Right lobe of liver (tissue), 6 donors: ENCODE data around the gene ARPP21. TPM values are rescaled to one million over a fixed set of nuclear protein-coding genes. Genes with fewer than 3 reads are reported as not detected.

Source experiments
- ATAC-seq, 4 donors: fragments of 200-7000 bp; cut with Tn5 transposase; one replicate each; pipeline ENCODE4 v1.9.1; 2020; ENCODE audit warnings: mild to moderate bottlenecking in 4 of 4, moderate library complexity in 4 of 4
- DNase-seq, 3 donors: peaks; one replicate each; pipeline ENCODE4 v3.0.0-alpha.2; 2020
- H3K27ac ChIP-seq, 3 donors: fragments of 200-600 bp; one replicate each; pipeline ENCODE4 v1.8.0; 2022
- H3K27me3 ChIP-seq, 2 donors: fragments of 200-600 bp; one replicate each; pipeline ENCODE4 v1.8.0; 2022
- H3K36me3 ChIP-seq, 4 donors: fragments of 200-600 bp; sonication (generic) in 1 of 4; one replicate each; pipeline versions ENCODE4 v1.5.1 to v1.8.0; 2017 to 2022; ENCODE audit warnings: control low read depth in 1 of 4
- H3K4me1 ChIP-seq, 4 donors: fragments of 200-600 bp; sonication (generic) in 1 of 4; one replicate each; pipeline versions ENCODE4 v1.5.1 to v1.8.0; 2017 to 2022; ENCODE audit warnings: control low read depth in 1 of 4
- H3K4me3 ChIP-seq, 3 donors: fragments of 200-600 bp; one replicate each; pipeline ENCODE4 v1.8.0; 2022
- H3K9me3 ChIP-seq, 4 donors: fragments of 200-600 bp; sonication (generic) in 1 of 4; one replicate each; pipeline versions ENCODE4 v1.5.1 to v1.8.0; 2017 to 2022; ENCODE audit warnings: control low read depth in 1 of 4
- CTCF ChIP-seq, 4 donors: fragments of 200-600 bp in 3 of 4; fragments of 450-650 bp in 1 of 4; IDR thresholded peaks; one replicate each; pipeline versions ENCODE4 v1.5.1 to v1.8.0; 2016 to 2022; ENCODE audit warnings: antibody characterized with exemption in 4 of 4, mild to moderate bottlenecking in 2 of 4
- POLR2A ChIP-seq: fragments of 450-650 bp; IDR thresholded peaks from one replicate; pipeline ENCODE4 v1.6.1; 2017; ENCODE audit warnings: antibody characterized with exemption, mild to moderate bottlenecking
- WGBS: methylation state at CpG from one replicate; pipeline ENCODE4 v1.1.6; 2018; ENCODE audit warnings: low coverage, low lambda C conversion rate; ENCODE audit not compliant: insufficient coverage; ENCODE audit errors: missing lambda C conversion rate; 5-methylcytosine and 5-hydroxymethylcytosine counted together
- intact Hi-C, 2 donors: fragments of 100-400 bp; cut with DNase I; formaldehyde crosslinking; loops; one replicate each; pipeline versions ENCODE4 v1.11.2 to v1.14.1; 2022
- total RNA-seq, 6 experiments: library from RNA; depleted of rRNA in 2 of 6; stranded (reverse); fragments of >200 nt in 2 of 6; fragmentation: NEBNext Ultra II Directional in 3 of 6; extraction: Animal tissue kit (Norgen Biotek cat#: 25700) in 3 of 6; gene quantifications; one replicate each; pipeline versions ENCODE4 v1.1.0 to v1.2.4, GENCODE V29; 2016 to 2023
- donor health status: DM: no; HTN: yes; CAD: no.
- donor health status: DM: no; HTN: no; CAD: no.
- donor health status: DM: no; HTN: no; CAD: no.
- donor health status: DM: no; HTN: yes; CAD: no.
- donor health status: DM: no; HTN: yes; CAD: no.

ARPP21 gene
- total RNA-seq, 6 experiments from 2014 or later, result 0.51 to 1.8 (median 0.92) TPM; not detected in 1

- Histone ChIP-seq H3K27ac (no peak overlapping the region), H3K4me3 (no peak overlapping the region), H3K27me3 (no peaks in the 10 kb centered on the region), H3K36me3 (no peaks in the 10 kb centered on the region), H3K4me1 (peaks cover 0 to 3% (median 0%) of the 10 kb centered on the region in 4 donors), H3K9me3 (no peaks in the 10 kb centered on the region)
- ATAC-seq, result no peak
- WGBS, result 56% methylated on average over 1 of the region's 1 CpG
- no peak for TF ChIP-seq POLR2A
- no peak for TF ChIP-seq CTCF (IDR thresholded peaks at IDR 0.05)
- intact Hi-C loops, result no loop called here
- no peak for DNase-seq
Measured at GRCh38 chr3:35666888-35667287, 27.6 kb downstream of the ARPP21 start.

- peaks cover 0 to 3% (median 0%) of the 10 kb centered on the region in 4 donors for H3K4me1 ChIP-seq
- no peak overlapping the region for H3K4me3 ChIP-seq
- H3K27ac ChIP-seq, result no peak overlapping the region
- ATAC-seq (peak in 3 of 4 donors; percentile 15 to 76 (median 51)), DNase-seq (peak in 1 of 3 donors; percentile 34)
- no peaks in the 10 kb centered on the region for H3K27me3 ChIP-seq
- WGBS, result 50% methylated on average over 9 of the region's 9 CpGs
- H3K9me3 ChIP-seq, result no peaks in the 10 kb centered on the region
- intact Hi-C loops, result no loop called here
- TF ChIP-seq POLR2A (no peak), CTCF (IDR thresholded peaks at IDR 0.05) (no peak)
- no peaks in the 10 kb centered on the region for H3K36me3 ChIP-seq
Measured at GRCh38 chr3:35670408-35670965, 31.2 kb downstream of the ARPP21 start.

GRCh38 chr3:35671483-35671882 lies 32.2 kb downstream of the ARPP21 start:
- TF ChIP-seq POLR2A (no peak), CTCF (IDR thresholded peaks at IDR 0.05) (no peak)
- intact Hi-C loops, result no loop called here
- Histone ChIP-seq H3K4me3 (no peak overlapping the region), H3K36me3 (no peaks in the 10 kb centered on the region), H3K4me1 (peaks cover 0 to 3% (median 0%) of the 10 kb centered on the region in 4 donors), H3K27ac (no peak overlapping the region), H3K27me3 (no peaks in the 10 kb centered on the region), H3K9me3 (no peaks in the 10 kb centered on the region)
- DNase-seq (no peak), ATAC-seq (no peak)
- 71% methylated on average over 2 of the region's 2 CpGs for WGBS

GRCh38 chr3:35673017-35673416 lies 33.7 kb downstream of the ARPP21 start:
- intact Hi-C loops, result no loop called here
- no peak for ATAC-seq
- Histone ChIP-seq H3K4me3 (no peak overlapping the region), H3K9me3 (no peaks in the 10 kb centered on the region), H3K4me1 (peaks cover 0 to 3% (median 0%) of the 10 kb centered on the region in 4 donors), H3K27me3 (no peaks in the 10 kb centered on the region), H3K36me3 (no peaks in the 10 kb centered on the region), H3K27ac (no peak overlapping the region)
- DNase-seq, result no peak
- TF ChIP-seq CTCF (IDR thresholded peaks at IDR 0.05), result no peak
- TF ChIP-seq POLR2A, result no peak
- 60% methylated on average over 3 of the region's 3 CpGs for WGBS
